C4-2B (cell line): ENCODE measurements around the gene CD247.

Source experiments
- CTCF ChIP-seq: fragments of 450-650 bp; conservative IDR thresholded peaks from 2 replicates; pipeline ENCODE4 v1.5.1; 2017; ENCODE audit warnings: mild to moderate bottlenecking
- ZFX ChIP-seq: fragments of 450-650 bp; IDR thresholded peaks from 2 replicates; pipeline ENCODE4 v1.6.1; 2017

- no peak for TF ChIP-seq CTCF
- no peak for TF ChIP-seq ZFX
These were observed 130.9 kb downstream of the CD247 start for GRCh38 chr1:167387251-167387910.
